Hair follicular keratinocyte (primary cell): ENCODE data around the gene BATF. TPM values are rescaled to one million over a fixed set of nuclear protein-coding genes. Genes with fewer than 3 reads are reported as not detected.

Source experiments
- total RNA-seq: library from RNA; depleted of rRNA; stranded (reverse); fragments of >200 nt; gene quantifications from 2 replicates; pipeline ENCODE4 v1.2.3, GENCODE V29; 2015

Gene BATF, protein sequence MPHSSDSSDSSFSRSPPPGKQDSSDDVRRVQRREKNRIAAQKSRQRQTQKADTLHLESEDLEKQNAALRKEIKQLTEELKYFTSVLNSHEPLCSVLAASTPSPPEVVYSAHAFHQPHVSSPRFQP
- total RNA-seq = not detected in 2 replicates

DNA sequence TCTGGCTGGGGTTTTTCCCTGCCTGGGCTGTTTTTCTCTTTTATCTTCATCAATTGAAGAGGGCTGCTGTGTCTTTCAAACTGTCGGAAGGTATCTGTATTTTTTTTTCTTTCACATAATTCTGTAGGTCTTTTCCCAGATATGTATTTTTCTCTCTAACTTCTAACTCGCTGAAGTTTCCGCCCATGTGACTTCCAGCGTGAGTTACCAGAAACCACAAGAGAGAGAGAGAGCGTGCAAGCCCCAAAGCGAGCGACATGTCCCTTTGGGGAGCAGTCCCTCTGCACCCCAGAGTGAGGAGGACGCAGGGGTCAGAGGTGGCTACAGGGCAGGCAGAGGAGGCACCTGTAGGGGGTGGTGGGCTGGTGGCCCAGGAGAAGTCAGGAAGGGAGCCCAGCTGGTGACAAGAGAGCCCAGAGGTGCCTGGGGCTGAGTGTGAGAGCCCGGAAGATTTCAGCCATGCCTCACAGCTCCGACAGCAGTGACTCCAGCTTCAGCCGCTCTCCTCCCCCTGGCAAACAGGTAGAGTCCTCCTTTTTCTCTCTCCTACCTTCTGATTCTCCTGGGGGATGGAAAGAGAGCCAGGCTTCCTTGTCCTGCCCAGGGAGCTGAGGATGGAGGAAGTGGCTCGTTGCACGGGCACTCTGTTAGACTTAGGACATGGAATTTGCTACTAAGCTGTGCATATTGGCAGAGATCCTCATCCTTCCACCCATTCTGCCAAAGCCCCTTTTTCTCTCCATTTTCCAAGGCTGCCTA is at the start of gene BATF:
TSS of gene BATF (plus strand) at position 246 of the 759 bp plus-strand sequence. CDS start at position 460, 214 bp downstream.

DNA sequence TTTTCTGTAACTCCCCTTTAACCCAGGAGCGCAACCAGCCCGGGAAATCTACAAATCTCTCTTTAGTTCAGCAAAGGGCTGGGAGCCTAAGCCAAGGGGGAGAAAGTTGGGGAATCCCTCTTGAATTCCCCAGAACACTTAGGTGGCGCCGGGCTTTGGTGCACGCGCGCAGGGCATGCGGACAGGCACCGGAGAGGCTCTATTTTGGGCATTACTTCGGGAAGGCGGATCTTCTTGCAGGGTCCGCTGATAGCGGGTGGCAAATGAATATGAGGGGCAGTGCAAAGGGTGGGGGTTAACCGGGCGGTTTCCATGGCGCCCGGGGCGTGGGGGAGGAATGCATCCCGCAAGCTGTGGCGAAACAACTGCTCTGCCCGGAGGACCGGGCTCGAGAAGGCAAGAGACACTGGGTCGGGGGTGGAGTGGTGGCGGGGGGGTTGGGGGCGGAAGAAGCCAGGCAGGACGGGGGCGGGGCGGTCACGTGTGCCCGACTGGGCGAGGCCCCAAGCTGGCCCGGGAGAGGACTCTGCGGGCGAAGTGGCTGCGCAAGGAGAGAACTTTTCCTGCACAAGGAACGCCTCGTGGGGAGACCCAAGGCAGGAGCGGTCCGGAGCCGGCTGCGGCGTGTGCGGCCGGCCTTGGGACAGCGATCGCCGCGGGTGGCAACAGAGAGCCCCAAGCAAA is 56.0 kb downstream of the BATF start, which contains the start of gene FLVCR2:
TSS of gene FLVCR2 (plus strand) at position 519 of the 684 bp plus-strand sequence. CDS start 353 bp downstream, outside the sequence.

Other genes with a start within 250 kb of the BATF start
- 75.6 and 185 TPM in 2 replicates for gene FOS, start 243.6 kb upstream of the BATF start, total RNA-seq
- 14.3 and 35.6 TPM in 2 replicates for gene JDP2, start 94.4 kb upstream of the BATF start, total RNA-seq
- 1.1 TPM in 1 of 2 replicates, not detected in the other for gene FLVCR2, start 56.2 kb downstream of the BATF start, total RNA-seq
- gene ERG28, start 138.4 kb downstream of the BATF start, total RNA-seq = 21.6 and 23.0 TPM in 2 replicates
- 20.0 and 20.7 TPM in 2 replicates for gene TTLL5, start 138.8 kb downstream of the BATF start, total RNA-seq